Neural progenitor cell (in vitro differentiated cells): Measurements from ENCODE around the gene METTL6.

Experiments used
- CTCF ChIP-seq: fragments of 200-600 bp; sonication (generic); IDR thresholded peaks from 2 replicates; pipeline ENCODE4 v1.5.1; 2017; ENCODE audit warnings: antibody characterized with exemption, mild to moderate bottlenecking
- EZH2phosphoT487 ChIP-seq: fragments of 200-600 bp; sonication (generic); IDR thresholded peaks from 2 replicates; pipeline ENCODE4 v1.6.1; 2017; ENCODE audit warnings: antibody characterized with exemption

GRCh38 chr3:15382405-15382923 is 44.9 kb downstream of the METTL6 start:
- no peak for TF ChIP-seq EZH2phosphoT487
- no peak for TF ChIP-seq CTCF
